Epithelial cell of esophagus (primary cell): ENCODE measurements around the gene CFAP20DC.

Experiments used
- DNase-seq: peaks from one replicate; pipeline ENCODE4 v3.0.0; 2010; ENCODE audit warnings: low read depth
- H3K4me3 ChIP-seq: 2 replicates; pipeline ENCODE4 v1.5.1; 2011; ENCODE audit warnings: mild to moderate bottlenecking, low read length, control low read depth
- CTCF ChIP-seq: IDR thresholded peaks from 2 replicates; pipeline ENCODE4 v1.5.1; 2011; ENCODE audit warnings: low read depth, mild to moderate bottlenecking, low read length, control low read depth, inconsistent platforms; ENCODE audit not compliant: insufficient read depth; ENCODE audit errors: missing control alignments

CFAP20DC gene

GRCh38 chr3:58755150-58755549, 294.7 kb downstream of the CFAP20DC start:
- H3K4me3 ChIP-seq, result no peak overlapping the region
- TF ChIP-seq CTCF, result no peak
- no peak for DNase-seq

- H3K4me3 ChIP-seq, result no peak overlapping the region
- TF ChIP-seq CTCF, result no peak
- DNase-seq, result no peak
These were observed 295.8 kb downstream of the CFAP20DC start for GRCh38 chr3:58754074-58754473.

GRCh38 chr3:58751882-58752567, 297.8 kb downstream of the CFAP20DC start:
- H3K4me3 ChIP-seq, result no peak overlapping the region
- TF ChIP-seq CTCF, result no peak
- no peak for DNase-seq

- no peak for DNase-seq
- TF ChIP-seq CTCF, result no peak
These were observed 298.6 kb downstream of the CFAP20DC start for GRCh38 chr3:58751235-58751634.

GRCh38 chr3:58749948-58750347, 299.9 kb downstream of the CFAP20DC start:
- no peak for TF ChIP-seq CTCF
- DNase-seq, result peak; percentile 41
- H3K4me3 ChIP-seq, result no peak overlapping the region

More at GRCh38 chr3:58751235-58751634, 298.6 kb downstream of the CFAP20DC start:
- H3K4me3 ChIP-seq, result no peak overlapping the region

GRCh38 chr3:58748024-58748423, 301.8 kb downstream of the CFAP20DC start:
- TF ChIP-seq CTCF, result no peak
- H3K4me3 ChIP-seq, result no peak overlapping the region
- peak; percentile 9 for DNase-seq

- no peak for DNase-seq
- no peak for TF ChIP-seq CTCF
- no peak overlapping the region for H3K4me3 ChIP-seq
These were observed 303.1 kb downstream of the CFAP20DC start for GRCh38 chr3:58746758-58747157.
